ENCODE measurements around the gene TERC.
"Not testable (repeated sequence)": the region's sequence is repeated elsewhere in the genome, so short reads cannot be mapped to it uniquely, and the experiment has no call there.

The TERC gene

DNA sequence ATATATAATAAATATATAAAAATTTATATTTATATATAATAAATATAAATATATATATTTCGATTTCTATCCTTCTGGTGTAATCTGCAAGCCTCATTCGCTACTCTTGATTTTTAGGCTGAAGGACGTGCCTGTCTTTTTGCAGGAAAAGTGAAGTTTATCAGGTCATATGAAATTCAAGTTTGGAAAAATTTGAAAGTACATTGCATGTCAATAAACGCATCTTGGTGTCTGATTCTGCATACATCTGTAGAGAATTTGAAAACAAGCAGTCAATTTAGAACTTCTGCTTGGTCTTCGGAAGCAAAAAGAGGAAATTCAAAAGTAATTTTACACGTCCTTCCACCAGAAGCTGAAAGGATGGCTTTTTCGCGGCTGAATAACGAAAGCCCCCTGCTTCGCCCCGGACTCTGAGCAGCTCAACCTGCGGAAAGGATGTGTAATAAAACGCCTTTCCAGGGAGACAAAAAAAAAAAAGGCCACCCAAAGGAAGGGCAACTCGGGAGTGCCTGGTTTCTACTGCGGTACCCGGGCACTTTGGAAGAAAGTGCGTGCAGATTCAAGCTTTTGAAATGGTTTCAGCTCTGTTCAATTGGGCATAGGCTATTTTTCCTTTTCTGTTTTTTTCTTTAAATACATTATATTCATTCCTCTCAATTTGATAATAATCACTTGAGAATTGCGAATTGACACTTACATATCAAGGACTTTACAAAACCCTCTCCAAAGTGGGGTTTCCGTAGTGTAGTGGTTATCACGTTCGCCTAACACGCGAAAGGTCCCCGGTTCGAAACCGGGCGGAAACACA lies 6.8 kb upstream of the TERC start:
- DNase-seq (ENCODE audit: low read depth in 1 of 2, low spot score in 1 of 2), result peak; percentile 36 to 76

DNA sequence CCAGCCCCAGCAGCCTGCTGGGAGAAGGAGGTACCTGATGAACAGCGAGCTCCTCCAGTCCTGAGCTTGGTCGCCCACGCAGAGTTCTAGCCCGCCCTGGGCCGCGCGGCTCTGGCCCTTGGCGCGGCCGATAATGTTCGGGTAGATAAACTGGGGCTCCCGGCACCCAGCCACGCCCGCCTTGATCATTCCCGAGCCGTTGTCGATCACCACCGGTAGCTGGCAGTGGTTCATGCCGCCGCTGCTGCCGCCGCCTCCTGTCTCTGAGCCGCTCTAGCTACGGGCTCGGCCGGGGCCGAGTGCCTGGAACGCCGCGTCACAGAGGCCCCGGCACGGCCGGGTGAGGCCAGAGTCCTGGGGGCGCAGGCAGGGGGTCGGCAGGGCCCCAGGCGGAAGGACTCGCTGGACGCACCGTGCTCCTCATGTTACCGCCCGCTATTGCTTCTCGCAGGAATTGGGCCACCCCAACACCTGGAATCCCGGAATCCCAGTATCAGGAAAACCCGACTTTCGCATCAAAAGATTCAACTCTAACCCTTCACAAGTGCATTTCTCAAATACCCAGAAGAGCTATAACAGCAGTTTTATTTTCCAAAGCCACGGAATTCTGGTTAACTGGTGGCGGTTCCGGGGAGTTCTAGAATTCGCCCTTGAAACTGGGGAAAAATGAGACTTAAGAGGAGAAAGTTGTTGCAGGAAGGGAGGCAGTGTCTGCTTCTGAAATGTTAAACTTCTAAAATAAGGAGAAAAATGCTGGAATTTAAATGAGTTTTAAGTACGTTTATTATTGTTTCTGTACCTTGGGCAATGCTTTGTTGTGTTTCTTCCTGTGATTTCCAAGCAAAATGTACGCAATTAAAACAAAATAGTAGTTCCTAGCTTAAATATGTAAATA lies 4.7 kb upstream of the TERC start, which contains the start of gene ACTRT3:
Gene ACTRT3 (minus strand): TSS at position 275 of the 895 bp plus-strand sequence. CDS start 41 bp downstream, at position 234.
- peak; percentile 36 to 45 for DNase-seq (ENCODE audit: low read depth in 1 of 2, low spot score in 1 of 2)

DNA sequence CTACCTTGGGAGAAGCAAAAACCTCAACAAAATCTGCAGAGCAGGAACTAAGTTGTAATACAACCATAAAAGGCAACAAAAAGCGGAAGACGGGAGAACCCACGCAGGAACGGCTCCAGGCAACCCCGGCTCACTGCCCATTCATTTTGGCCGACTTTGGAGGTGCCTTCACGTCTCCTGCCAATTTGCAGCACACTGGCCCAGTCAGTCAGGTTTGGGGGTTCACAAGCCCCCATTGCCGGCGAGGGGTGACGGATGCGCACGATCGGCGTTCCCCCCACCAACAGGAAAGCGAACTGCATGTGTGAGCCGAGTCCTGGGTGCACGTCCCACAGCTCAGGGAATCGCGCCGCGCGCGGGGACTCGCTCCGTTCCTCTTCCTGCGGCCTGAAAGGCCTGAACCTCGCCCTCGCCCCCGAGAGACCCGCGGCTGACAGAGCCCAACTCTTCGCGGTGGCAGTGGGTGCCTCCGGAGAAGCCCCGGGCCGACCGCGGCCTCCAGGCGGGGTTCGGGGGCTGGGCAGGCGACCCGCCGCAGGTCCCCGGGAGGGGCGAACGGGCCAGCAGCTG lies 463 bp downstream of the TERC start:
- DNase-seq (ENCODE audit: low read depth in 1 of 2, low spot score in 1 of 2), result peak; percentile 47 to 55

DNA sequence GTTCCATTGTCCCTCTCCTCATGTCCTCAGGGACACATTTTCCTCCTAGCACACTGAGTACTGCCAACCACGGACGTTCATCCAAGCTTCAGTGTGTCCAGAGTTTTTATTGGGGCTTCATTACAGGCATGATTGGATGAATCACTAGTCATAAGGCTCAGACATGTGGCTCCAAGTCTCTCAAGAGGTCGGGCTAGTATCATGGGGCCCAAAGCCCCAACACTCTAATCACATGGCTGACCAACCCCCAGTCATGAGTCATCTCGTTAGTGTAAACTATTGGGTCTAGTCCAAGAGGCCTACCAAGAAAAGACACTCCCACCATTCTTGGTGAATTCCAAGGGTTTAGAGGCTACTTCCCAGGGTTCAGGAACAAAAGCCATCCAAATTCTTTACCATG lies 4.4 kb downstream of the TERC start:
- no peak for DNase-seq (ENCODE audit: low read depth in 1 of 2, low spot score in 1 of 2)

DNA sequence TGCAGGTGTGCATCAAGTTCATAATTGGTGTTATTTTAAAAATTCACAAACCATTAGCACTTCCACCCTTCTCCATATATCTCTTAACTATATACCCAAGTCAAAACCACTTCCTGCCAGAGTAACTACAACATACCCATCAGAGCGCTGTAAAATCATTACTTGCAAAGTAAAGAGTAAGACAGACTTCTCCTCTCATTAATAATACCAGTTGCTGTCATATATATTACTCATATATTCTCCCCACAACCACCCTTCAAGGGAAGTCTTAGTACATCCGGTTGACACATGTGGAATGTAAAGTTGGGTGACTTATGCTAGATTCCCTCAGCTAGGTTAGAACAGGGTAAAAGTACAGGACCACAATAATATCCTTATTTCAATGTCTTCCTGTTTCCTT lies 5.6 kb downstream of the TERC start:
- peak in 1 of 2 donors; percentile 33 for DNase-seq (ENCODE audit: low read depth in 1 of 2, low spot score in 1 of 2)

DNA sequence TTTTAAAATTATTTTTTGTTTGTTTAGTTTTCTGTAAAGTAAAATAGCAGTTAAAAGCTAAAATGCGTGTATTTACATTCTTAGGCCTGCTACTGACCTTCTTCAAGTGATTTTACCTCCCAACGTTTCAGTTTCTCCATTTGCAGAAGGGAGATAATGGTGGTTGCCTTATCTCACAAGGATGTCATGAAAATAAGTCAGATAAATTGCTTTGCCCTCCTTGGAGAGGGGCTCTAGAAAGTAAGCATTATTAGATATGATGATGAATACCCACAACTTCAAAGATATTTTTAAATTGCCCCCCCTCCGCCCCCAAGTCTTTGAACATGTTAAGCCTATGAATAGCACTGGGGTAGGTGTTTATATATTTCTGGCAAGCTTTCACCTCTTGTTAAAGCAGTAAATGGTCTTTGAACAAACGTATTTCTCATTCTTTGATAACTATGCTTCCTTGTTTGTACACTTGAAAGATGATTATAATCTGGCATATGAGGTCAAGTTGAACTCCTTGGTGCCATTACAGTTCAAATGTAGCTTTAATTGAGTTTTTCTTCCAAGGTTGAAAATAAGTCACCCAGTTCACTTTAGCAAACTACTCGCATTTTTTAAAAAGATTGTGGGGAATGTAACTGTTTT lies 6.4 kb downstream of the TERC start:
- no peak for DNase-seq (ENCODE audit: low read depth in 1 of 2, low spot score in 1 of 2)

DNA sequence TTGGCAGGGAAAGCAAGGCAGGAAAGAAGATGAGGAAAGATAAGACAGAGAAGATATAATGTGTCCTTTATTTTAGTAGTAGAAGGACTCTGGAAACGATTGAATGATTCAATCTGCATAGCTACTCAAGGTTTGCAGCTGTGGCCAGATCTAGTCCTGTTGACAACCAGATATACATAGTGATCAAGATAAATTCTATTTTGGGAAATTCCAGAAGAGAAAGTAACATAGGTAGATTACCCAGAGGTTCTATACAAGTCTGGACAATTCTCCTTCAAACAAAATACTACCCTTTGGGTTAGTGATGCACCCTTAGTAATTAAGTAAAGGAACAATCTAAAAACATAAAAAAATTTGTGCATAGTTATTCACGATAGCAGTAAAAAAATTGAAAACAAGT lies 9.4 kb downstream of the TERC start:
- no peak for DNase-seq (ENCODE audit: low read depth in 1 of 2, low spot score in 1 of 2)

DNA sequence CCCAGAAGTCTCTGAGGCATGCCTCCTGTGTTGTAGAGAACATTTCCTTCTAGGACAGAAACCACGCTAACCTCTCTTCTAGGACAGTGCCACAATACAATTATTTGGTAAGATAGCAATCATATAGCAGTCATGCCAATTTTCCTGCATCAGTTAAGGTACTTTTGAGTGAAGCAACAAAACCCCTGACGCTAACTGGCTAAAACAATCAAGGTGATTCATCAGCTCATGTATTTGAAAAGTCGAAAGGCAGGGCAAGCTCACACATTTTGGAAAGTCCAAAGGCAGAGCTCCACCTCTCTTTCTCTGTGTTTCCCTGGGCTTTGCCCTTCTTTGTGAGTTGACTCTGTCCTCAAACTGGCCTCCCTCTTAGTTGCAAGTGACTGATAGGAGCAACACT lies 10.1 kb downstream of the TERC start:
- DNase-seq (ENCODE audit: low read depth in 1 of 2, low spot score in 1 of 2), result no peak

DNA sequence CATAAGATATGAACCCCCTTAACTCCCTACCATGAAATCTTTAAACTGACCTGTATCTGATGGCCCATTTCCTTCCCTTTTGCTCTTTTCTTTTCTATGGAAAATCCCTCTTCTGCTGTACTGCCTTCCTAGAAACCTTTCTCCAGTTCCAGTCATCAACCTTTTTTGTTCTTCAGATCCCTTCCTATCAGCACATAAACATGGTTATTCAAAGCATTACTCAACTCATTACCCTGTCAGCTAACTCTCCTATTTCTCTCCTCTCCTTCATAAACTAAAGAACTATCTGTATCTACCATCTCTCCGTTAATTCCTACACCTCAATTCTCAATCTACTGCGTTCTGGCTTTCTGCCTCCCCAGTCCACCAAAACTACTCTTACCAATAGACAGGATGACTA lies 13.0 kb downstream of the TERC start:
- DNase-seq (ENCODE audit: low read depth in 1 of 2, low spot score in 1 of 2), result no peak

DNA sequence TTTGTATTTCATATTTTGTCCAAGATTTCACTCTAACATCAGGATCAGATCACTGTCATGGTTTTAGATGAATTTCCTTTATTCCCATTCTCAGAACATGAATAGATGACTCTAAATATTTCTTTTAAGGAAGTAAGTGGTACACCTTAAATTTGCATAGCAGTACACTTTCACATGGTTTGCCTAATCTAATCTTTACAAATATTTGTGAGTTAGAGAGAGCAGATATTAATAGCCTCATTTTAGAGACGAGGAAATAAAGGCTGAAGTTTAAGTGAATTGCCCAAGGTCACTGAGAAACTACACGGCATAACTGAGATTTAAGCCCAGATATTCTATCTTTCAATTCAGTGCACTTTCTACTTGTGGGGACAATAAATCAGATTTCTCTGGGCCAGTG lies 14.2 kb downstream of the TERC start:
- DNase-seq (ENCODE audit: low read depth in 1 of 2, low spot score in 1 of 2), result no peak

DNA sequence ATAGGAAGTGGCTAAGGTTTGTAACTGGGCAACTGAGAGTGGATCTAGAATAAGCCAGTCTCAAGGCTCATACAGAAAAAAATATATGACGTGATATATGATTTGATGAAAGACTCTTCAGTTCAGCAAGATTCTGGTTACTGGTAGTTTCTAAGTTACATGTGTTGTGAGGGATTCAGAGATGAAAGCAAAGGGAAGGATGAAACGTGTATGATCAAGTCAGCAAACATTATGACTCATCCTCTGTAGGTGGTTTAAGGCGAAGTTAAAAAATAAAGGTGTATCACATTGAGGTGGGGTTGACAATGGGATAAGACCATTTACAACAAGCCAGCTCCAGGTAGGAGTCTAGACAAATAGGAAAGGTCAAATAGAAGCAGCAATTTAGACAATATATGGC lies 16.2 kb downstream of the TERC start:
- DNase-seq (ENCODE audit: low read depth in 1 of 2, low spot score in 1 of 2), result no peak

DNA sequence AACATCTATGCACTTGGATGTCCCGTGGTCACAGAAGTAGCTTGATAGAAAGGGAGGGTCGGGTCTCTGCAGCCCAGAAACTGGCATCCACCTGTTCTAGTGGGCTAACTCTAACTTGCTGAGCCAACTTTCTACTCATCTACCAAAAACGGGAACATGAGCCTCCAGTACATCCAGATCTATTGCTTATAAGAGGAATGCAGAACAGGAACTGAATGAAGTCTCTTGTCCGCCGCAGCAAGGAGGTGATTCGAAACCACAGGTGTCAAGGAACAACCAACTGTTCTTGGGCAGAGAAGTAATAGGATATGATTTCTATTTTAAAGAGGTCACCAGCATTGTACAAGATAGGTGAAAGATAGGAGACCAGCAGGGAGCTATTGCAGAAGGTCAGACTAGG lies 17.9 kb downstream of the TERC start:
- DNase-seq (ENCODE audit: low read depth in 1 of 2, low spot score in 1 of 2), result no peak

DNA sequence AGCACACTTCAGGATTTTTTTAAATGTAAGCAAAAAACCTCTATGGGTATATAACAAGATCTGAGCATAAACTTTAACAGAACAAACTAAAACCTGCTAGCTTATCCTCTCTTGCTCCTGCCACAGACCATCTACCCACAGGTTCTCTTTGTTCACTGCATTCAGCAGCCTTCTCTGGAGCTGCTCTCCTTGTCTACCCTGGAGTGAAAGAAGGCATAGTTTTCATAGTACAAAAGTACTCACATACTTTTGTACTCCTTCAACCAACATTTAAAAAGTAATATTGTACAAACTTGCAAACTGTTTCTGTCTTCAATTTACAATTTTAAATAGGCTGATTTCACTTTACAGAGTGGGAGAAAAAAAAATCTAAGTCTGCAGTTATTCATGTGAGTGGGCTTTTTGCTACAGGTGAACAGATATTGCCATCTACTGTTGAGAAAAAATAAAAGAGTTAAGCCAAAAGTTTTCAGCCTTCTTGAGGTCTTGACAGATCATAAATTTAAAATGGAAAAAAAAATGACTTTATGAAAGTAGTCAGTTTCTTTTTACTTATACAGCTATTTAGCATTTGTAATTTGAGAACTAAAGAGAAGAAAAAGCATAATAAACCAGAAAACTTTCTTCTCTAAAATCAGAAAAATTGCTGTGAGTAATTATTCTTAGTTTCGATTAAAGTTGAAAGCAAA lies 20.4 kb downstream of the TERC start:
- DNase-seq (ENCODE audit: low read depth in 1 of 2, low spot score in 1 of 2), result no peak

DNA sequence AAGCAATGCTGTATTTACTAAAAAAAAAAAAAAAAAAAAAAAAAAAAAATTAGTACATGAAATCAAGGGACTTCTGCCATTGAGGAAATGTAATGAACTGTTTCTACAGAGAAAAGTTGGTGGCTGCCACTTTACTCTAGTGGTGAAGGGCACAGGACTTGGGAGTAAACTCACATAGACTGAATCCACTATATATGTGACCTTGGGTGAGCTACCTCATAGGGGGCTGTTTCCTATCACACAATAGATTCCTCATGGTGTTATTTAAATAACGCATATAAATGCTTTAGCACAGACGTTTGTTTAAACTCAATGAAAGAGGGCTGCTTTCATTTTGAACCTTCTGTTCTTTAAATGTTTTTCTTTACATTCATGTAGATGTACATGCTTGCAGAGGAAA lies 25.8 kb downstream of the TERC start:
- no peak for DNase-seq (ENCODE audit: low read depth in 1 of 2, low spot score in 1 of 2)

DNA sequence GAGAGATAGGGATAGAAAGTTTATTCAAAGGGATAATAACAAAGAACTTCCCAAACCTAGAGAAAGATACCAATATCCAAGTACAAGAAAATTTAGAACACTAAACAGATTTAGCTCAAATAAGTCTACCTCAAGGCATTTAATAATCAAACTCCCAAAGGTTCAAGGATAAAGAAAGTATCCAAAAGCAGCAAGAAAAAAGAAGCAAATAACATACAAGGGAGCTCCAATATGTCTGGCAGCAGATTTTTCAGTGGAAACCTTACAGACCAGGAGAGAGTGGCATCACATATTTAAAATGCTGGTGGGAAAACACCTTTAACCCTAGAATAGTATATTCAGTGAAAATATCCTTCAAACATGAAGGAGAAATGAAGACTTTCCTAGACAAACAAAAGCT lies 33.0 kb downstream of the TERC start:
- not testable (repeated sequence) for DNase-seq (ENCODE audit: low read depth in 1 of 2, low spot score in 1 of 2)

DNA sequence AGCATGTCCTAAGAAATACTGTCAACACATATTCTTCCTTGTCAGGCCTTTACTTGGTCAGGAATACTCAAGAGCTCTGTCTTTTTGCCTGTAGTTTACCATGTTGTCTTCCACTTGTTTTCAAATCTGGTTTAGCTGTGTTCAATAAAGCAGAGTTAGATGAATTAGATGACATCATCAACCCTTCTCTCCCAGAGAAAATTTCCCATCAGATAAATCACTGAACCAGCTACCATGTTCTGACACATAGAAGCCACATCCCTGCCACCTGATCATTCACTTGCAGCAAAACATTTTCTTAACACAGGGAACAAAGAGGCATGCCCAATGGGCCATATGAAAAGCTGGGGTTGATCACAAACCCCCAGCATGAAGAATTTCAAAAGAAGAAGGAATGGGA lies 42.1 kb downstream of the TERC start:
- no peak for DNase-seq (ENCODE audit: low read depth in 1 of 2, low spot score in 1 of 2)

DNA sequence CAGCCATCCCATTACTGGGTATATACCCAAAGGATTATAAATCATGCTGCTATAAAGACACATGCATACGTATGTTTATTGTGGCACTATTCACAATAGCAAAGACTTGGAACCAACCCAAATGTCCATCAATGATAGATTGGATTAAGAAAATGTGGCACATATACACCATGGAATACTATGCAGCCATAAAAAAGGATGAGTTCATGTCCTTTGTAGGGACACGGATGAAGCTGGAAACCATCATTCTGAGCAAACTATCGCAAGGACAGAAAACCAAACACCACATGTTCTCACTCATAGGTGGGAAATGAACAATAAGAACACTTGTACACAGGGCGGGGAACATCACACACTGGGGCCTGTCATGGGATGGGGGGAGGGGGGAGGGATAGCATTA lies 46.4 kb downstream of the TERC start:
- not testable (repeated sequence) for DNase-seq (ENCODE audit: low read depth in 1 of 2, low spot score in 1 of 2)
